ENCODE measurements around the gene LGALS7B. TPM values are rescaled to one million over a fixed set of nuclear protein-coding genes. Genes with fewer than 3 reads are reported as not detected.
A peak's percentile ranks its signal among the peaks of the same experiment; 100 is the strongest.

Gene LGALS7B
- total RNA-seq, 3 donors from 2014 or later (not counting 1 experiment from before 2014, with no cell fraction given), result not detected

GRCh38 chr19:38809592-38810252, 20.7 kb downstream of the LGALS7B start:
- ATAC-seq (no peak), DNase-seq (no peak)
- Mint-ChIP-seq H3K4me1 (peaks cover 0 to 6% of the 10 kb centered on the region in 2 donors), H3K36me3 (no peaks in the 10 kb centered on the region), H3K9me3 (no peaks in the 10 kb centered on the region), H3K27ac (no peak overlapping the region), H3K4me3 (no peak overlapping the region), H3K27me3 (ENCODE audit: low read depth in 2 of 2) (no peaks in the 10 kb centered on the region)
- no peak overlapping the region for H3K4me3 ChIP-seq (ENCODE audit: low read length)
- H3K27me3 ChIP-seq (ENCODE audit: control insufficient read depth, insufficient read depth, low read length), result no peaks in the 10 kb centered on the region
- intact Hi-C loops (cut with micrococcal nuclease), result no loop called here
- 94% methylated on average over 8 of the region's 8 CpGs for WGBS (ENCODE audit: insufficient coverage)
- H3K36me3 ChIP-seq (ENCODE audit: control insufficient read depth, insufficient read depth, low read length), result no peaks in the 10 kb centered on the region
- no peaks in the 10 kb centered on the region for H3K9me3 ChIP-seq (ENCODE audit: control insufficient read depth, insufficient read depth, low read length)
- peaks cover 3% of the 10 kb centered on the region for H3K4me1 ChIP-seq (ENCODE audit: control insufficient read depth, insufficient read depth, low read length)
- TF ChIP-seq CTCF (IDR thresholded peaks at IDR 0.05), result no peak
- H3K27ac ChIP-seq (ENCODE audit: low read length), result no peak overlapping the region

- Mint-ChIP-seq H3K4me1 (peaks cover 0 to 6% of the 10 kb centered on the region in 2 donors), H3K36me3 (no peaks in the 10 kb centered on the region), H3K27ac (peak overlapping the region in 1 of 2 donors; percentile 52), H3K27me3 (ENCODE audit: low read depth in 2 of 2) (no peaks in the 10 kb centered on the region), H3K4me3 (no peak overlapping the region), H3K9me3 (no peaks in the 10 kb centered on the region)
- WGBS (ENCODE audit: insufficient coverage), result 95% methylated on average over 17 of the region's 18 CpGs
- Histone ChIP-seq H3K4me3 (ENCODE audit: low read length) (no peak overlapping the region), H3K4me1 (ENCODE audit: control insufficient read depth, insufficient read depth, low read length) (no peaks in the 10 kb centered on the region), H3K36me3 (ENCODE audit: control insufficient read depth, insufficient read depth, low read length) (peaks cover 22% of the 10 kb centered on the region), H3K27me3 (ENCODE audit: control insufficient read depth, insufficient read depth, low read length) (no peaks in the 10 kb centered on the region), H3K9me3 (ENCODE audit: control insufficient read depth, insufficient read depth, low read length) (no peaks in the 10 kb centered on the region), H3K27ac (ENCODE audit: low read length) (no peak overlapping the region)
- no peak for TF ChIP-seq CTCF (IDR thresholded peaks at IDR 0.05)
- ATAC-seq, result no peak
- no peak for DNase-seq
- intact Hi-C loops (cut with micrococcal nuclease), result no loop called here
Observed at GRCh38 chr19:38812009-38812840, 23.2 kb downstream of the LGALS7B start.

GRCh38 chr19:38812841-38813320, 23.9 kb downstream of the LGALS7B start, which contains the start of gene LGALS4:
LGALS4 (minus strand) TSS chr19:38812945; CDS start chr19:38812886, 59 bp downstream.
- no peak within 1 kb of the TSS for H3K4me3 Mint-ChIP-seq
- H3K27ac Mint-ChIP-seq, result peak within 1 kb of the TSS in 1 of 2 donors; percentile 52

More at GRCh38 chr19:38812841-38813320, 23.9 kb downstream of the LGALS7B start, which contains the start of gene LGALS4:
- Histone ChIP-seq H3K27ac (ENCODE audit: low read length) (no peak within 1 kb of the TSS), H3K27me3 (ENCODE audit: control insufficient read depth, insufficient read depth, low read length) (no peaks in the 10 kb centered on the region), H3K4me1 (ENCODE audit: control insufficient read depth, insufficient read depth, low read length) (no peaks in the 10 kb centered on the region), H3K36me3 (ENCODE audit: control insufficient read depth, insufficient read depth, low read length) (peaks cover 27% of the 10 kb centered on the region), H3K9me3 (ENCODE audit: control insufficient read depth, insufficient read depth, low read length) (no peaks in the 10 kb centered on the region), H3K4me3 (ENCODE audit: low read length) (no peak within 1 kb of the TSS)
- no peak for TF ChIP-seq CTCF (IDR thresholded peaks at IDR 0.05)
- peaks cover 0 to 6% of the 10 kb centered on the region in 2 donors for H3K4me1 Mint-ChIP-seq
- H3K27me3 Mint-ChIP-seq (ENCODE audit: low read depth in 2 of 2), result no peaks in the 10 kb centered on the region
- WGBS (ENCODE audit: insufficient coverage), result 92% methylated on average over 15 of the region's 15 CpGs
- H3K9me3 Mint-ChIP-seq, result no peaks in the 10 kb centered on the region
- H3K36me3 Mint-ChIP-seq, result no peaks in the 10 kb centered on the region
- intact Hi-C loops (cut with micrococcal nuclease), result no loop called here
- DNase-seq, result no peak
- ATAC-seq, result no peak

Data from natural killer cell (primary cell).